Activated T-cell treated with anti-CD3 and anti-CD28 coated beads for 48 hours (primary cell): ENCODE results near the gene GNAZ.
"Not testable (repeated sequence)": the region's sequence is repeated elsewhere in the genome, so short reads cannot be mapped to it uniquely, and the experiment has no call there.

Source experiments
- DNase-seq: peaks from one replicate; pipeline ENCODE4 v3.0.0-alpha.2; 2020; ENCODE audit warnings: low read depth

Gene GNAZ

DNA sequence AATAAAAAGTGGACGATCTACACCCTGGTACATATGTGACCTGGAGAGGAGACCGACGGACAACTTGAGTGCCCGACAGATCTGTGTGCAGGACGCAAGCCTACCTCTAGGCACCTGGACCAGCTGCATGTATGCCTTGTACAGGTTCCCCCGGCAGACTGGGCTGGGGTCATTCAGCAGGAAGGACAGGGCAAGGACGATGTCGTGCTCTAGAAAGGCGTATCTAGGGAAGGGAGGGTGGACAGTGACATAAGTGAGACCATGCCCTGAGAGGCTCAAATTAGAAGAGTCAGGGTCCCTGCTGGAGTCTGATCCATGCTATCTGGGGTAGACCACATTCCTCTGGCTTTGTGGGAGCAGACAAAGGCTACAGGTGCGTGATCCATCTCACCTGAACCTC is 63.6 kb downstream of the GNAZ start:
- DNase-seq, result no peak

DNA sequence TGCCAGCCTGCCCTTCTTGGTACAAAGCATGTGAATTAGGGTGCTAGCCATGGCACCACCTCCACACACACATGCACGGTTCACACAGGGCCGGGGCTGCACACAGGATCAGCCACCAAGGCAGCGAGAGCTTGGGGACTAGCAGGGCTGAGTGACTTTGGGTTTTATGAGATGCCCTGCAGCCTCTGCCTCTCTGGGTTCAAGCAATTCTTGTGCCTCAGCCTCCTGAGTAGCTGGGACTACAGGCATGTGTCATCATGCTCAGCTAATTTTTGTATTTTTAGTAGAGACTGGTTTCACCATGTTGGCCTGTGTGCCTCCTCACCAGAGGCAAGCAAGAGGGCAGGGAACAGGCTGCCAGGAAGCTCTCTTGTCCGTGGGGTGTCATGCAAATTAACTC is 66.7 kb downstream of the GNAZ start:
- not testable (repeated sequence) for DNase-seq

GRCh38 chr22:23137468-23137867 is 67.1 kb downstream of the GNAZ start:
- no peak for DNase-seq

DNA sequence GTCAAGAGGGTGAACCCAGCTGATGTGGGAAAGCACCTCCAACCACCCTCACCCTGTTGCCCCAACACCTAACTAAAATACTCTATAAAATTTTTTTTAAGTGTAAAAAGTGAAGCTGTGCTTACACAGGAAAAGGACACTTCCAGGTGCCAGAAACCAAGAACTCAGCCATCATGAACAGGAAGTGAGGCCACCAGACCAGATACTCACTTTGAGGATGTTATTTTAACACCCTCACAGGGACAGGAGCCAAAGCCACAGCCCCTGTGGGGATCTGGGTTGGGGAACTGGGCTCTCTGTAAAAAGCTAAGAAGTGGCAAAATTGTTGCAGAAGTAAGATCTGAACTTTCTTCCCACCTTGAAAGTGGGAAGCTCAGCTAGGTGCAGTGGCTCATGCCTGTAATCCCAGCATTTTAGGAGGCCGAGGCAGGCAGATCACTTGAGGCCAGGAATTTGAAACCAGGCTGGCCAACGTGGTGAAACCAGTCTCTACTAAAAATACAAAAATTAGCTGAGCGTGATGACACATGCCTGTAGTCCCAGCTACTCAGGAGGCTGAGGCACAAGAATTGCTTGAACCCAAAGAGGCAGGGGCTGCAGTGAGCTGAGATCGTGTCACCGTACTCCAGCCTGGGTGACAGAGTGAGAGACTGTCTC is 67.7 kb downstream of the GNAZ start:
- no peak for DNase-seq

DNA sequence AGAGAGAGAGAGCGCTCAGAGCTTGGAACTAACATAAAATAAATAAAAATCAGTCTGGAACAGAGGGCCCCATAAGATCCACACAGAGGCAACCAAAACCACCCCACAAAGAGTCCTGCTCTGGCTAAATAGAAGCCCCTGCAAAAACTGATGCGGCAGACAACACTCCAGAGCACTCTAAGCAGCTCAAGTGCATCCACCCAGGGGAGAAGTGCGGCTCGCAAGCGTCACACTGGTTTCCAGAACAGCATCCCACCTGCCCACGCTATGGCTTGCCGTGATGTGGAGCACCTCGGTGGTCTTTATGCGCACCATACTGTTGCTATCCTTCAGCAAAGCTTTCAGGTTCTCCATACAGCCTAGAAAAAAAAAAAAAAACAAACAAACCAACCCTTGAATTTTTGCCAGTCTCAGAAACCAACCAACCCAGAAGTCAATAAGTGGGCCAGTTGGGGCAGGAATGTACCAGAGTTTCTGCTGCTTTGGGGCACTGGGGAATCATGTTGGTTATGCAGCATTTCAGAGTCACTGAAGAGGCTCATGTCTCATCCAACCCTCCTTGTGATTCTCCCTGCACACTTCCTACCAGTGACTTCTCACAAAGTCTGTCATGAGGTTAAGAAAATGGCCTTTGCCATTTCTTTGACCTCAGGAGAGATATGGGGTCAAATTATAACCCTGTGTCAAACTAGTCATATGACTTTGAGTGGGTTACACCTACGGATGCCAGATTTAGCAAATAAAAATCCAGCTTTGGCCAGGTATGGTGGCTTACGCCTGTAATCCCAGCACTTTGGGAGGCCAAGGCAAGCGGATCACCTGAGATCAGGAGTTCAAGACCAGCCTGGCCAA is 68.5 kb downstream of the GNAZ start:
- DNase-seq, result no peak

DNA sequence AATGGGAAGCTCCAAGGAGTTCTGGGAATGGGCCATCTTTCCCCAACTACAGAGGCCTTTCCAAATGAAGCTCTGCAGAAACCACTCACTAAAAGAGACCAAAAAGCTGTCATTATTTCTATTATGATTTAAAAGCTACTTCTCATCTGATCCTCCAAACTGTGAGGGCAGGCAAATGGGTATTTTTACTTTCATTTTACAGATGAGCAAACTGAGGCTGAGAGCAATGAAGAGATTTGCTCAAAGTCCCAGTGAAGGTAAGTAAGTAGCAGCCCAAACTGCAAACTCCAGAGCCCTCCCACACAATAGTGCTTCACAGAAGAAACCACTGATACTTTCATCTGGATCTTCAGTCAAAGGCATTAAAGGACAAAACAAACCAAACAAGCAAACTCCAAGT is 70.1 kb downstream of the GNAZ start:
- DNase-seq, result no peak

- DNase-seq, result no peak
Observed at GRCh38 chr22:23142546-23143105, 72.3 kb downstream of the GNAZ start.

DNA sequence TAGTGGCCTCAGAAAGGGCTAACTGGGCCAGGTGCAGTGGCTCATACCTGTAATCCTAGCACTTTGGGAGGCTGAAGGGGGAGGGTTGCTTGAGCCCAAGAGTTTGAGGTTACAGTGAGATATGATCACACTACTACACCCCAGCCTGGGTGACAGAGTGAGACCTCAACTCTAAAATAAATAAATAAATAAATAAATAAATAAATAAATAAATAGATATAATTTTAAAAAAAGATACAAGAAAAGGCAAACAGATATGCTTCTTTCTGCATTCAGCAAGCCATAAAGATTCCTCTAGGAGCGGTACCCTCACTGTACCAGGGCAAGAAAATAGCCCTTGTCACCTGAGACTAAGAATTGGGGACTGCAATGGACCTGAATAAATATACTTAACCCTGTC is 72.8 kb downstream of the GNAZ start:
- DNase-seq, result no peak

DNA sequence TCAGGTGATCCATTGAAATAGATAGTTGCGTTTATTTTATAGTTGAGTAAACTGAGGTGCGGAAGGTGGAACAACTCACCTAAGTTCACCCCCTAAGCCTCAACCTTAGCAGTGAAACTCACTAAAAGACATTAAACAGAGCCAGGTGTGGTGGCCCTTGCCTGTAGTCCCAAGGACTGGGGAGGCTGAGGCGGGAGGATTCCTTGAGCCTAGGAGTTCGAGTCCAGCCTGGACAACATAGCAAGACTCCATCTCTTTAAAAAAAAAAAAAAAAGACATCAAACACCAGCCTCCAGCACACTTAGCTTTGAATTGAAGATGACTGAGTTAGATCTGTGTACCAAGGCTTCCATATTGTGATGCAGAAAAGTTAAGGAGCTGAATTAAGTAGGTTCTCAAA is 74.1 kb downstream of the GNAZ start:
- no peak for DNase-seq

DNA sequence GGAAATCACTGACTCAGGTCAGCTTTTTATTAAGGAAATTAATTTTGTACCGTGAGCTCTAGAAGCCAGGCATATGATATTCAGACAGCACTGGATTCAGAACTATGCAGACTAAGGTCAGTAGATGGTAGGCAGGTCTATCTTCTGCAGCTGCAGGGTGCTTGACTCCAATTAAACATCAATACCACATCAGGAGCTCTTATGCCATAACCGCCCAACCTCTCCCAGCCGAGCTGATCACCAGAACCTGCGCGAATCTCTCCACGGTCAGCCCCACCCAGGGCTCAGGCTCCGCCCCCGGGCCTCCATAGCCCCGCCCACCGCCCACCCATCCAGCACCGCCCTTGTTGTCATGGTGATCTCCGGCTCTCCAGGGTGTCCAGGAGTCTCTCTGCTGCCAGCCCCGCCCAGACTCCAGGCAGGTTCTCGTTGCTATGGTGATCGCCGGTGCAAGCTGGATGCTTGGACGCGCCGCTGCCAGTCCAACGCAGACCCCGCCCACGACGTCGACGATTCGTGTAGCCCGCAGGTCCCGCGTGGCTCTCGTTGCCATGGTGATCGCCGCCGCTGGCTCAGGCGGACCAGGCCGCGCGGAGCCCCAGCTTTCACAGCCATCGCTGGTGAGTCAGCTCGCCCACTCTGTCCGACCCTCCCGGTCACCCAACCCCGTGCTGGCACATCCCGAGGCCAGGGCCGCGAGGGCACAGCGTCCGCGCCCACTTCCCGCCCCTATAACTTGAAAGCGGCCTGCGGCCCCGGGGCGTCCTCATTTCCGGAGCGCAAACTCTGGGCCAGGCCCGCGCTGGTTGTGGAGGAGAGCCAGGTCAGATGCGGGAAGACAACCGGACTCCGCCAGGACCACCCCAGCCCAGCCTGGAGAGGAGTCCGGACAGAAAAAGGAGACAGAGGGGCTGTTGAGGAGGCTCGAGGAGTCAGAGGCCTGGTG is 74.9 kb downstream of the GNAZ start, which contains the start of gene RAB36:
Gene RAB36, plus strand, starts transcription at position 546 of the 946 bp plus-strand sequence. CDS start 1,140 bp downstream, outside the sequence.
- DNase-seq, result peak; percentile 77

DNA sequence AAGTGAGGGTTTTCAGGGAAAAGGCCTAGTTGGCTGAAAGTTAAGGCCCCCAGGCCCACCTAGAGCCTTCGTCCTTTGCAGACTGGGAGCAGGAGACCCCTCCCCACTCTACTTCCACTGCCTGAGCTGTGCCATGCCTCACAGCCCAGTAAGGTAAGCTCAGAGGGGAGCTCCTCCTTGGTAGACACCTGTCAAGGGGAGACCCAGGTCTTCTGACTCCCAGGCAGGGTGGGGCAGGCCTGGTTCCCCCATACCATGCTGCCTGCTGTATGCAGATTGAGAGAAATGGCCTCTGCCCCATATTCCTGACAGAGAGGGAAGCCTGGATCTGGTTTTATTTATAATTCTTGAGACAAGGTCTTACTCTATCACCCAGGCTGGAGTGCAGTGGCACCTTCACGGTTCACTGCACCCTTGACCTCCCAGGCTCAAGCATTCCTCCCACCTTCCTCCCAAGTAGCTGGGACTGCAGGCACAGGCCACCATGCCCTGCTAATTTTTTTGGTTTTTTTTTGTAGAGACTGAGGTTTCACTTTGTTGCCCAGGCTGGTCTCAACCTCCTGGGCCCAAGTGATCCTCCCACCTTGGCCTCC is 75.7 kb downstream of the GNAZ start:
- DNase-seq, result no peak

- DNase-seq, result no peak
Observed at GRCh38 chr22:23146478-23147205, 76.3 kb downstream of the GNAZ start.

DNA sequence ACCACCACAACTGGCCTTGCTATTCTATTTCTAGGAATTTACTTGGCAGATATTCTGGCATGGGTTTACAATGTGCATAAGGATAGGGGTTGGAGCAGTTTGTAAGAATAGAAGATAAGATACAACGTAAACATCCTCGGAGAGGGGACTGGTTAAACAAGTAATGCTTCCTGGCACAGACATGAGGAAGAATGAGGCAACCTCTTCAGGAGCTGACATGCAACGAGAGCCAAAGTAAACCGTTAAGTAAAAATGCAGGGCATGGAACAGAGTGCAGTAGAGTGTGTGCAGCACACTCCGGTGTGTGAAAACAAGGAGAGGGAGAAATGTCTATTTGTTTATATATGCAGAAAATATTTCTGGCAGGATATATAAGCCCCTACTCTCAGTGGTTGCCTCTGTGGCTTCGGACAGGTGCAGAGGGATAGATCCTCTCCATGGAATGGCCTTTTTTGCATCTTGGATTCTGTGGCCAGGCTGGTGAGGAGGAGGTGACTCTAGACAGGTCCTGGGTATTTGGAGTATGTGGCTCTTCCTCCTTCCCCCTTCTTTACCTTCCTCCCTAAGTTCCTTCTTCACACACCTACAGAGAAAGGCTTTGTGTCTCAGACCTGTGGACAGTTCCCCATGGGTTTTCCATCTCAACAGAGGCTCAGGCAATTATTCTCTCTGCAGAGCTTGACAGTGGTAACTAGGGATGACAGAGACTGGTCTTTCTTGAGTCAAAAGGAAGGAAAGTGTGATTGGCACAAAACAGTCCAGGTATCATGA is 77.5 kb downstream of the GNAZ start:
- no peak for DNase-seq

- DNase-seq, result no peak
Observed at GRCh38 chr22:23149743-23150238, 79.5 kb downstream of the GNAZ start.

DNA sequence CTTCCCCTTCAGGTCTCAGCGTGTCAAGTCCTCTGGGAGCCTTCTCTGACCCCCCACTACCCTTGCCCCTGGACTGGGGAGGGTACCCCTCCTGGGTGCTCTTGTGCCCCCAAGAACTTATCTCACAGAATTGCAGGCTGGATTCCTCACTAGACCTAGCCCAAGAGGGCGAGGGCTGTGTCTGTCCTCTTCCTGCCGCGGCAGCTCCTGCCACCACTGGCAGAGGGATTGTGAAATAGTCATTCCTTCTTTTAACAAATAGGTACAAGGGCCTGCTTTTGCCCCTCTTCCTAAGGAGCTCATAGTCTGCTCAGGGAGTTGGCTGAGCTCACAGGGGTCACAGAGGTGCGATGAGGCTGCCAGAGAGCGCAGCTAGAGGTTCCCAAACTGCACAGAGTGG is 80.4 kb downstream of the GNAZ start:
- no peak for DNase-seq

- DNase-seq, result no peak
Observed at GRCh38 chr22:23151827-23152226, 81.5 kb downstream of the GNAZ start.

DNA sequence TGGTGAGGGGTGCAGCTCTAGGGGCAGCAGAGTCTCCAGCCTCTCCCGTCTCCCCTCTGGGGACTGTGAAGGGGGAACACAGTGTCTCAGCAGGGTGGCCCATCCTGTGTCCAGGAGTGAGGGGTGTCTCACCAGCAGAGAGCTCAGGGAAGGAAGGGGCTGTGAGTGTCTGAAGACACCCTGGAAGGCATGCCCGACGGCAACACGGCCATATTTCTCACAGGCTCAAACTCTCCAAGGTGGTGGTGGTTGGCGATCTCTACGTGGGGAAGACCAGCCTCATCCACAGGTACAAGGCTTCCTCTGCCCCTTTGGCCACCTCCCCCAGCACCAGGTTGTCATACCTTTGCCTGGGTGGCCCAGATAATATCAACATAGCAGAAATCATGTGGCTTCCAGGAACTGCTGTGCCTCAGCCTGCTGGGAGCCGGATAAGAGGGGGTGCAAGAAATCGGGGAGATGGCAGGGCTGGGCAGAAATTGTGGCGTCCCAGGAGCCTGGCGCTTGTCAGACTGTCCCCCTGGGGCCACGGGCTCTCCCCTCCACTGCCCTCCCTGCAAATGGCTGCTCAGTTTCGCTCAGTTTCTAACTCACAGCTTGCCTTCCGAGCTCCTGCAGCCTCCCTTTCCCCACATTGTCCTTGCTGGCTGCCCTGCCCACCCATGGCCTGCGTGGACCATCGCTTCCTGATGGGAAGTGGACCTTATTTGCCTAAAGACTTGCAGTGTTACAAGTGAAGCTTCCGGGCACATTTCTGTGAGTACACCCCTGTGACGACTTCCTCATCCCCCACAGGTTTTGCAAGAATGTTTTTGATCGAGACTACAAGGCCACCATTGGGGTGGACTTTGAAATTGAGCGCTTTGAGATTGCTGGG is 82.2 kb downstream of the GNAZ start:
- no peak for DNase-seq

DNA sequence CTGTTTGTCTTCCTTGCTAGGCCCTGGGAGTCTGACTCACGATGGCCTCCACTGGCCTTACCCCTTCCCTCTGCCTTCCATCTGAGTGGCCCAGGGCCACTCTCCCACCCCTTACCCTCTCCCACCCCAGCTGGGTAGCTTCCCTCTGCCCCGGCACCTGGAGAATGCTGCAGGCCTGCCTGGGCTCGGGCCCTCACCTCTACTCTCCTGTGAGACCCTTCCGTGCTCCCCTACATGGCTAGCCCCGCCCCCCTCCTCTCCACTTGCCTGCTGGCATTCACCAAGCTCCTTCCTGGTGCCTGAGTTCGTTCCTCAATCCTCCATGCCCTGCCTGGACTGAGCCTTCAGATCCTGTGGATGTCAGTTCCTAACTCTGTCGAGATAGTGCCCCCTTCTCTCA is 83.7 kb downstream of the GNAZ start:
- no peak for DNase-seq

DNA sequence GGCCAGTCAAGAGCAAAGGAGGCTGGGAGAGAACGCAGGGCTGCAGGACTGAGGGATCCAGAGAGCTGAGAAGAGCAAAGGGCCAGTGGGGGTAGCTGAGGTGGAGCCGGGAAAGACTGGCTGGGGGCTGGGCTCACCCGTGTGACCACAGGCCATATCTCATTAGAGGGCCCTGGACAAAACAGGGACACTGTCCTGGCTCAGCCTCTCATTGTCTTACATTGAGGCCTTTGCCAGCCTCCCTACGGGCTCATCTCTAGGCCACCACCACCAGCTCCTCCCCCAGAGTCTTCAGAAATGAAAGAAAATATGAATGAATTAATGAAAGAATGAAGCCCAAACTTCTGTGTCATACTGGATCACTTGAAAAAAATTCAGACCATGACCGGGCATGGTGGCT is 84.1 kb downstream of the GNAZ start:
- DNase-seq, result no peak
